GM23338 (cell line): Measurements from ENCODE around the gene SORBS1. TPM values are rescaled to one million over a fixed set of nuclear protein-coding genes. Genes with fewer than 3 reads are reported as not detected.

ENCODE experiments used
- ATAC-seq: fragments of 200-7000 bp; cut with Tn5 transposase; 3 replicates; pipeline ENCODE4 v1.9.1; 2020
- DNase-seq: peaks from one replicate; pipeline ENCODE4 v3.0.0-alpha.2; 2015; ENCODE audit warnings: low spot score
- H2AFZ ChIP-seq: fragments of 200-600 bp; sonication (generic); 2 replicates; pipeline ENCODE4 v1.8.0; 2016; ENCODE audit warnings: antibody characterized with exemption, mild to moderate bottlenecking, moderate library complexity
- H3F3A ChIP-seq: fragments of 200-600 bp; sonication (generic); replicated peaks from 2 replicates; pipeline ENCODE4 v1.8.0; 2017; ENCODE audit warnings: antibody characterized with exemption, mixed run types, low read depth
- H3K27ac ChIP-seq: fragments of 200-600 bp; sonication (generic); 2 replicates; pipeline ENCODE4 v1.6.1; 2016; ENCODE audit warnings: low read depth
- H3K27me3 ChIP-seq: fragments of 200-600 bp; sonication (generic); 2 replicates; pipeline ENCODE4 v1.8.0; 2016; ENCODE audit warnings: mild to moderate bottlenecking, mixed run types, moderate library complexity; ENCODE audit not compliant: insufficient read depth
- H3K36me3 ChIP-seq: fragments of 200-600 bp; sonication (generic); 2 replicates; pipeline ENCODE4 v1.8.0; 2016; ENCODE audit warnings: mild to moderate bottlenecking; ENCODE audit not compliant: insufficient read depth
- H3K4me1 ChIP-seq: fragments of 200-600 bp; sonication (generic); 2 replicates; pipeline ENCODE4 v1.8.0; 2016; ENCODE audit warnings: mild to moderate bottlenecking, moderate library complexity; ENCODE audit not compliant: insufficient read depth
- H3K4me2 ChIP-seq: fragments of 200-600 bp; sonication (generic); 2 replicates; pipeline ENCODE4 v1.7.1; 2017; ENCODE audit warnings: mixed run types
- H3K4me3 ChIP-seq: fragments of 200-600 bp; sonication (generic); 2 replicates; pipeline ENCODE4 v1.6.1; 2016; ENCODE audit warnings: mixed run types
- H3K79me2 ChIP-seq: fragments of 200-600 bp; sonication (generic); replicated peaks from 2 replicates; pipeline ENCODE4 v1.8.0; 2017; ENCODE audit warnings: mild to moderate bottlenecking; ENCODE audit not compliant: insufficient read depth
- H3K9me2 ChIP-seq: fragments of 200-600 bp; sonication (generic); 2 replicates; pipeline ENCODE4 v1.8.0; 2017; ENCODE audit not compliant: insufficient read depth
- H4K20me1 ChIP-seq: fragments of 200-600 bp; sonication (generic); replicated peaks from 2 replicates; pipeline ENCODE4 v1.8.0; 2017; ENCODE audit warnings: mild to moderate bottlenecking; ENCODE audit not compliant: insufficient read depth
- H3K27ac Mint-ChIP-seq: 2 replicates; pipeline ENCODE4 v1.8.0; 2020; ENCODE audit warnings: inconsistent platforms, mild to moderate bottlenecking, moderate library complexity, mixed read lengths
- H3K27me3 Mint-ChIP-seq: 3 replicates; pipeline ENCODE4 v1.8.0; 2022; ENCODE audit warnings: low read depth, mild to moderate bottlenecking, moderate library complexity, mixed read lengths, inconsistent platforms; ENCODE audit not compliant: insufficient read depth, poor library complexity
- H3K36me3 Mint-ChIP-seq: 3 replicates; pipeline ENCODE4 v1.8.0; 2021; ENCODE audit warnings: low read depth, mild to moderate bottlenecking, inconsistent platforms, moderate library complexity, mixed read lengths
- H3K4me1 Mint-ChIP-seq: 3 replicates; pipeline ENCODE4 v1.8.0; 2020; ENCODE audit warnings: mild to moderate bottlenecking, inconsistent platforms, mixed read lengths
- H3K4me3 Mint-ChIP-seq: 3 replicates; pipeline ENCODE4 v1.8.0; 2021; ENCODE audit warnings: moderate library complexity, mild to moderate bottlenecking, inconsistent platforms, mixed read lengths
- H3K9me3 Mint-ChIP-seq: 3 replicates; pipeline ENCODE4 v1.8.0; 2020; ENCODE audit warnings: moderate library complexity, mild to moderate bottlenecking, inconsistent platforms, mixed read lengths
- CREB1 ChIP-seq: fragments of 250-450 bp; sonication (Bioruptor Pico); IDR thresholded peaks from 2 replicates; pipeline ENCODE4 v1.5.0; 2020; ENCODE audit warnings: low read depth, mild to moderate bottlenecking, moderate library complexity
- CTCF ChIP-seq, 2 experiments: fragments of 200-600 bp in 1 of 2; sonication (generic) in 1 of 2; conservative IDR thresholded peaks; 2 replicates each; pipeline versions ENCODE4 v1.5.1 to v1.6.1; 2016 to 2017; ENCODE audit warnings: antibody characterized with exemption in 2 of 2, low read depth in 2 of 2, mild to moderate bottlenecking in 2 of 2, moderate library complexity in 1 of 2
- ETS1 ChIP-seq: IDR thresholded peaks from 2 replicates; pipeline ENCODE4 v1.6.1; 2016; ENCODE audit warnings: antibody characterized with exemption
- POLR2AphosphoS5 ChIP-seq: IDR thresholded peaks from 2 replicates; pipeline ENCODE4 v1.6.1; 2016; ENCODE audit warnings: antibody characterized with exemption, low read depth
- REST ChIP-seq: IDR thresholded peaks from one replicate; pipeline ENCODE4 v1.6.1; 2018; ENCODE audit warnings: antibody characterized with exemption; ENCODE audit not compliant: unreplicated experiment
- ZNF114 ChIP-seq: fragments of 250-450 bp; sonication (Bioruptor Pico); IDR thresholded peaks from 2 replicates; pipeline ENCODE4 v1.5.0; 2020; ENCODE audit warnings: mild to moderate bottlenecking, moderate library complexity
- ZNF331 ChIP-seq: fragments of 250-450 bp; sonication (Bioruptor Pico); IDR thresholded peaks from 2 replicates; pipeline ENCODE4 v1.5.0; 2020; ENCODE audit warnings: low read depth, mild to moderate bottlenecking, moderate library complexity
- ZNF462 ChIP-seq: fragments of 250-450 bp; sonication (Bioruptor Pico); IDR thresholded peaks from 2 replicates; pipeline ENCODE4 v1.5.0; 2020; ENCODE audit warnings: mild to moderate bottlenecking, moderate library complexity
- polyA plus RNA-seq: library from polyadenylated mRNA; unstranded; fragments of >200 nt; fragmentation: Nextera tagmentation; extraction: Ambion mirVana; gene quantifications from 2 replicates; pipeline ENCODE4 v1.2.1, GENCODE V29; 2016
- total RNA-seq: library from RNA; depleted of rRNA; stranded (reverse); fragments of >200 nt; shearing (Covaris generic); gene quantifications from 2 replicates; pipeline ENCODE4 v1.2.3, GENCODE V29; 2014

The SORBS1 gene
- total and polyA plus RNA-seq, 2 experiments from 2014 or later, result 47.7 to 51.5 TPM

GRCh38 chr10:95499482-95499989 is 61.6 kb downstream of the SORBS1 start (continued):
- TF ChIP-seq ZNF462 (no peak), CREB1 (CRISPR knock-in tag) (no peak), ZNF331 (no peak)

- no peaks in the 10 kb centered on the region for H3K36me3 ChIP-seq
- no peak for DNase-seq
- H3K4me1 Mint-ChIP-seq, result peaks cover 34% of the 10 kb centered on the region
- no peak for TF ChIP-seq ZNF114 (CRISPR knock-in tag)
- no peak for TF ChIP-seq REST
- no peak for TF ChIP-seq CTCF (conservative IDR thresholded peaks at IDR 0.05; ENCODE audit: low read depth in 2 of 2)
- no peak for TF ChIP-seq POLR2AphosphoS5
- TF ChIP-seq ETS1, result no peak
These were observed 64.2 kb downstream of the SORBS1 start for GRCh38 chr10:95496951-95497350.

More at GRCh38 chr10:95496951-95497350, 64.2 kb downstream of the SORBS1 start:
- Histone ChIP-seq H3F3A (no peaks in the 10 kb centered on the region), H3K27ac (0 out of 2 replicates have a peak overlapping the region, but pooled peaks have one; percentile 39), H3K79me2 (peaks cover 82% of the 10 kb centered on the region), H3K9me2 (0 out of 2 replicates have a peak, but pooled peaks cover 3% of the 10 kb centered on the region), H4K20me1 (no peaks in the 10 kb centered on the region), H3K27me3 (no peaks in the 10 kb centered on the region), H3K4me2 (no peak overlapping the region), H3K4me3 (no peak overlapping the region), H3K4me1 (peaks cover 26% of the 10 kb centered on the region), H2AFZ (no peak overlapping the region)
- Mint-ChIP-seq H3K36me3 (no peaks in the 10 kb centered on the region), H3K9me3 (no peaks in the 10 kb centered on the region), H3K27ac (peak overlapping the region; percentile 30; the same call in 1 of the 2 replicates), H3K27me3 (peaks cover 2% of the 10 kb centered on the region), H3K4me3 (no peak overlapping the region)
- ATAC-seq, result no peak
